GM12892 (cell line): Measurements from ENCODE around the gene KBTBD13.
"Not testable (repeated sequence)": the region's sequence is repeated elsewhere in the genome, so short reads cannot be mapped to it uniquely, and the experiment has no call there.

ENCODE experiments used
- DNase-seq: peaks from one replicate; pipeline ENCODE4 v3.0.0; 2011; ENCODE audit not compliant: insufficient read length
- FAIRE-seq: peaks from 2 replicates; lab custom pipeline; 2011; peaks lifted over from hg19 to GRCh38; lab: Jason Lieb, UNC
- POLR2A ChIP-seq: IDR thresholded peaks from 2 replicates; pipeline ENCODE4 v1.6.1; 2011; ENCODE audit warnings: low read depth, low read length, control low read depth
- POLR2AphosphoS5 ChIP-seq: IDR thresholded peaks from 2 replicates; pipeline ENCODE4 v1.6.1; 2011; ENCODE audit warnings: low read depth, low read length, control low read depth
- TAF1 ChIP-seq: IDR thresholded peaks from 2 replicates; pipeline ENCODE4 v1.6.1; 2011; ENCODE audit warnings: low read depth, mild to moderate bottlenecking, control low read depth, low read length, borderline replicate concordance

KBTBD13 gene

DNA sequence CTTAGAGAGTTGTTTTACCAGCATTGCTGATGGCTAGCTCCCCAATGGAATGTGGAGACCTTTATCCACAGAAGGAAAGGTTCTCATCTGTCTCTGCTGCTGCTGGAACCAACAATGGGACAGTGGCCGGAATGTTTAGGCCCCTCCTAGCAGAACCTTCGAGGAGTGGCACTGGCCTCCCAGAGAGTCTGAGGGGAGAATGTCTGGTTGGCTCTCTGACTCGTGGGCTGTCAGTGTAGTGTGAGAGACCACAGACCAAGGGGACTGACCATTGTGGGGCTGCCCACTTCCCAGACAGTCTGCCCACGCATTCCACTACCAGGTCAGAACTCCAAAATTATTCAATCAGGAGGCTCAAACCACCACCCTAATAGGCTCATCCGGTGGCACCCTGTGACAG is 13.8 kb upstream of the KBTBD13 start:
- DNase-seq (no peak), FAIRE-seq (no peak)
- TF ChIP-seq TAF1 (no peak), POLR2AphosphoS5 (no peak), POLR2A (no peak)

DNA sequence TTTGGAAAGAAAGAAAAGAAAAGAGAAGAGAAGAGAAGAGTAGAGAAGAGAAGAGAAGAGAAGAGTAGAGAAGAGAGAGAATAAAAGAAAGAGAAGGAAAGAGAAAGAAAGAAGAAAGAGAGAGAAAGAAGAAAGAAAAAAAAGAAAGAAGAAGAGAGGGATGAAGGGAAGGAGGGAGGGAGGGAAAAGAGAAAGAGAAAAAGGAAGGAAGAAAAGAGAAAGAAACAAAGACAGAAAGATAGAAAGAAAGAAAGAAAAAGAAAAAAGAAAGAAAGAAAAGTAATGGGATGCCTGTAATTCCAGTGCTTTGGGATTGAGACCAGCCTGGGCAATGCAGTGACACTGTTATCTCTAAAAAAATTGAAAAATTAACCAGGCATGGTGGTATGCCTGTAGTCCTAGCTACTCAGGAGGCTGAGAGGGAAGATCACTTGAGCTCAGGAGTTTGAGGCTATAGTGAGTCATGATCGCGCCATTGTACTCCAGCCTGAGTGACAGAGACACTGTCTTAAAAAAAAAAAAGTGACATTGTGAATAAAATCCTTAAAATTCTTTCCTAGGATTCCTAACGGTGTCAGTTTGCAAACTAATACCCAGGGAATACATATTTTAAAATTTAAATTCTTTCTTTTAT is 10.4 kb upstream of the KBTBD13 start:
- TF ChIP-seq POLR2A (no peak), POLR2AphosphoS5 (no peak), TAF1 (no peak)
- DNase-seq: no peak
- no peak for FAIRE-seq

- TF ChIP-seq POLR2AphosphoS5 (no peak), TAF1 (no peak), POLR2A (no peak)
- FAIRE-seq (no peak), DNase-seq (no peak)
Observed at GRCh38 chr15:65066635-65067316, 9.8 kb upstream of the KBTBD13 start.

- TF ChIP-seq POLR2AphosphoS5 (no peak), TAF1 (no peak), POLR2A (no peak)
- DNase-seq (no peak), FAIRE-seq (no peak)
Observed at GRCh38 chr15:65067317-65067644, 9.3 kb upstream of the KBTBD13 start.

- FAIRE-seq (no peak), DNase-seq (no peak)
- TF ChIP-seq POLR2AphosphoS5 (no peak), TAF1 (no peak), POLR2A (no peak)
Observed at GRCh38 chr15:65067645-65068402, 8.7 kb upstream of the KBTBD13 start, which contains the start of gene RASL12. TSS of gene RASL12 (minus strand) at chr15:65067991. CDS start at chr15:65067835, 156 bp downstream.

DNA sequence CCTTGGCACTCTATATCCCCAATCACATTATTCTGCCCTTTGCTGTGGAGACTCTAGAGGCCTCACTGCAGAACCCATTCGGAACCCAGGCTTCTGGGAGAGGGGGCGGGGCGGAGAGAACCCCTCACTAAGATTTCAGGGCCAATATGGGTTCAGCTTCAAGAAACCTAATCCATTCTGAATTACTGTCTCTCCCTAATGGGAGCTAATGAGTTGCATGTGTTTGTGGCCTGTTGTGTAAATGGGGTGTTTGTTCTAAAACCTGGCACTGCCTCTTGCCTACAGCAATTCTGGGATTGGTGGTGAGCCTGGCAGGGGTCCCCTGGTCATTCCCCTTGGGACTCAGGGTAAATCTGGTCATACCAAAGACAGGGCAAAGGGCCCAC is 8.2 kb upstream of the KBTBD13 start:
- DNase-seq (no peak), FAIRE-seq (no peak)
- no peak for TF ChIP-seq TAF1

GRCh38 chr15:65069179-65069578 is 7.4 kb upstream of the KBTBD13 start:
- TF ChIP-seq POLR2A (no peak), POLR2AphosphoS5 (no peak), TAF1 (no peak)
- DNase-seq: no peak
- no peak for FAIRE-seq

GRCh38 chr15:65069779-65070546 is 6.6 kb upstream of the KBTBD13 start:
- TF ChIP-seq POLR2A: no peak
- no peak for DNase-seq
- no peak for FAIRE-seq

GRCh38 chr15:65071381-65071811 is 5.2 kb upstream of the KBTBD13 start:
- no peak for FAIRE-seq
- TF ChIP-seq TAF1: no peak
- TF ChIP-seq POLR2A: no peak
- TF ChIP-seq POLR2AphosphoS5: no peak

DNA sequence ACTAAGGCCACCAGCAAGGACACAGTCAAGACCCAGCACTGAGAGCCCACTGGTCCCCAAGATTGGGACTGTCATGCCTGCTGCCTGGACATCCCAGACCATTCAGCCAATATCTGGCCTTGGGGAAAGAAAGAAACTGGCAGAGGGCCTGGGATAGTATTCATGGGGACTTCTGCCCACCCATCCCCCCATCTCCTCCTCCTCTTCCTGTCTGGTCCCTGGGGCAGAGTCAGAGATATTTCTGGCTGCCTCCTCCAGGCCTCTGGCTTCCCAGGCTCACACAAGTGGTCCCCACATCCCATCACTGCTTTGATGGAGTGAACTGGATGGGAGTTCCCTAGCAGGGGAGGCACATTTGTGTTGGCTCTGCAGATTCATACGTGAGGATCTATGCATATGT is 4.5 kb upstream of the KBTBD13 start:
- FAIRE-seq (no peak), DNase-seq (no peak)
- TF ChIP-seq POLR2A (no peak), TAF1 (no peak)

More at GRCh38 chr15:65071381-65071811, 5.2 kb upstream of the KBTBD13 start:
- DNase-seq: no peak

GRCh38 chr15:65072617-65073016 is 3.9 kb upstream of the KBTBD13 start:
- no peak for FAIRE-seq
- TF ChIP-seq POLR2A (no peak), TAF1 (no peak), POLR2AphosphoS5 (no peak)
- no peak for DNase-seq

DNA sequence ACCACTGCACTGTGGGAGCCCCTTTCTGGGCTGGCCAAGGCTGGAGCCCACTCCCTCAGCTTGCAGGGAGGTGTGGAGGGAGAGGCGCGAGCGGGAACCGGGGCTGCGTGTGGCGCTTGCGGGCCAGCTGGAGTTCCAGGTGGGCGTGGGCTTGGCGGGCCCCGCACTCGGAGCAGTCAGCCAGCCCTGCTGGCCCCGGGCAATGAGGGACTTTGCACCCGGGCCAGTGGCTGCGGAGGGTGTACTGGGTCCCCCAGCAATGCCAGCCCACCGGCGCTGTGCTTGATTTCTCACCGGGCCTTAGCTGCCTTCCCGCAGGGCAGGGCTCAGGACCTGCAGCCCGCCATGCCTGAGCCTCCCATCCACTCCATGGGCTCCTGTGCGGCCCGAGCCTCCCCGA is 1.6 kb upstream of the KBTBD13 start:
- not testable (repeated sequence) for FAIRE-seq, DNase-seq

GRCh38 chr15:65075607-65076395 is 745 bp upstream of the KBTBD13 start:
- FAIRE-seq, DNase-seq: not testable (repeated sequence)
